NCI-H1048 (cell line): ENCODE results near the gene ZNF534.
"Not testable (repeated sequence)": the region's sequence is repeated elsewhere in the genome, so short reads cannot be mapped to it uniquely, and the experiment has no call there.

Experiments
- DNase-seq: peaks from one replicate; lab custom pipeline; 2025; lab: John Stamatoyannopoulos, UW

ZNF534 gene

GRCh38 chr19:52428937-52429336 lies at the start of gene ZNF534:
Gene ZNF534, plus strand, starts transcription at chr19:52429148. Its CDS starts 2,327 bp downstream, at chr19:52431475.
- DNase-seq = no peak

- no peak for DNase-seq
These were observed 37.8 kb upstream of the ZNF534 start for GRCh38 chr19:52391135-52391534.

GRCh38 chr19:52397310-52398080 lies 31.5 kb upstream of the ZNF534 start, which contains the start of gene ZNF528:
Gene ZNF528, plus strand, starts transcription at chr19:52397849. Its CDS starts 4,165 bp downstream, at chr19:52402014.
- peak; percentile 92 for DNase-seq

- no peak for DNase-seq
These were observed 30.9 kb upstream of the ZNF534 start for GRCh38 chr19:52398081-52398441.

- no peak for DNase-seq
These were observed 18.7 kb upstream of the ZNF534 start for GRCh38 chr19:52410276-52410675.

- DNase-seq = no peak
These were observed 13.2 kb upstream of the ZNF534 start for GRCh38 chr19:52415711-52416110.

- DNase-seq = no peak
These were observed 13.2 kb downstream of the ZNF534 start for GRCh38 chr19:52442179-52442578.

GRCh38 chr19:52444506-52444905 lies 15.6 kb downstream of the ZNF534 start:
- DNase-seq = no peak

GRCh38 chr19:52451241-52451640 lies 22.3 kb downstream of the ZNF534 start:
- no peak for DNase-seq

- DNase-seq = no peak
These were observed 24.6 kb downstream of the ZNF534 start, which contains the start of gene ZNF578 for GRCh38 chr19:52453324-52454094. Gene ZNF578, plus strand, starts transcription at chr19:52453553. Its CDS starts 48,293 bp downstream, at chr19:52501846.

- DNase-seq = peak; percentile 7
These were observed 36.0 kb downstream of the ZNF534 start for GRCh38 chr19:52464798-52465470.

GRCh38 chr19:52473655-52474350 lies 44.9 kb downstream of the ZNF534 start:
- DNase-seq = no peak

- DNase-seq = no peak
These were observed 45.6 kb downstream of the ZNF534 start for GRCh38 chr19:52474351-52475127.

- not testable (repeated sequence) for DNase-seq
These were observed 55.3 kb downstream of the ZNF534 start for GRCh38 chr19:52484111-52484743.

- not testable (repeated sequence) for DNase-seq
These were observed 56.1 kb downstream of the ZNF534 start for GRCh38 chr19:52485064-52485463.

GRCh38 chr19:52485561-52486240 lies 56.8 kb downstream of the ZNF534 start:
- not testable (repeated sequence) for DNase-seq

GRCh38 chr19:52492201-52492993 lies 63.4 kb downstream of the ZNF534 start:
- peak; percentile 12 for DNase-seq

- DNase-seq = no peak
These were observed 64.1 kb downstream of the ZNF534 start for GRCh38 chr19:52492994-52493470.

- no peak for DNase-seq
These were observed 65.6 kb downstream of the ZNF534 start for GRCh38 chr19:52494518-52494917.
